MM.1S (cell line): ENCODE measurements around the gene ADD1.

Experiments
- DNase-seq: peaks from one replicate; pipeline ENCODE4 v3.0.0-alpha.2; 2015
- H2AFZ ChIP-seq: fragments of 300-600 bp; sonication (generic); 2 replicates; pipeline ENCODE4 v1.6.0; 2016; ENCODE audit warnings: antibody characterized with exemption, low read length
- H3F3A ChIP-seq: fragments of 300-600 bp; sonication (generic); 2 replicates; pipeline ENCODE4 v1.6.1; 2016; ENCODE audit warnings: mild to moderate bottlenecking, antibody characterized with exemption, low read length, moderate library complexity, mixed read lengths; ENCODE audit not compliant: insufficient read depth
- H3K27ac ChIP-seq: fragments of 300-600 bp; sonication (generic); 2 replicates; pipeline ENCODE4 v1.5.1; 2016; ENCODE audit warnings: mild to moderate bottlenecking, low read length
- H3K27me3 ChIP-seq: fragments of 300-600 bp; sonication (generic); replicated peaks from 2 replicates; pipeline ENCODE4 v1.6.0; 2016; ENCODE audit warnings: low read length; ENCODE audit not compliant: insufficient read depth
- H3K36me3 ChIP-seq: fragments of 300-600 bp; sonication (generic); replicated peaks from 2 replicates; pipeline ENCODE4 v1.6.1; 2016; ENCODE audit warnings: mild to moderate bottlenecking, low read length, mixed read lengths; ENCODE audit not compliant: insufficient read depth
- H3K4me1 ChIP-seq: fragments of 300-600 bp; sonication (generic); 2 replicates; pipeline ENCODE4 v1.6.1; 2016; ENCODE audit warnings: low read length, mixed read lengths
- H3K4me2 ChIP-seq: fragments of 300-600 bp; sonication (generic); 2 replicates; pipeline ENCODE4 v1.6.0; 2016; ENCODE audit warnings: low read depth, low read length
- H3K4me3 ChIP-seq: fragments of 300-600 bp; sonication (generic); 2 replicates; pipeline ENCODE4 v1.5.1; 2016; ENCODE audit warnings: low read length, mixed read lengths
- H3K79me2 ChIP-seq: fragments of 300-600 bp; sonication (generic); 2 replicates; pipeline ENCODE4 v1.6.1; 2016; ENCODE audit warnings: mixed run types, low read length, mixed read lengths
- H3K9ac ChIP-seq: fragments of 300-600 bp; sonication (generic); 2 replicates; pipeline ENCODE4 v1.6.1; 2016; ENCODE audit warnings: low read length, mixed read lengths
- H3K9me2 ChIP-seq: fragments of 300-600 bp; sonication (generic); replicated peaks from 2 replicates; pipeline ENCODE4 v1.6.1; 2016; ENCODE audit warnings: mild to moderate bottlenecking, low read length, mixed read lengths; ENCODE audit not compliant: insufficient read depth
- H3K9me3 ChIP-seq: fragments of 300-600 bp; sonication (generic); replicated peaks from 2 replicates; pipeline ENCODE4 v1.6.1; 2016; ENCODE audit warnings: mild to moderate bottlenecking, low read length, mixed read lengths; ENCODE audit not compliant: insufficient read depth
- H4K20me1 ChIP-seq: fragments of 300-600 bp; sonication (generic); 2 replicates; pipeline ENCODE4 v1.6.1; 2016; ENCODE audit warnings: mild to moderate bottlenecking, low read length, moderate library complexity, mixed read lengths; ENCODE audit not compliant: insufficient read depth
- EZH2 ChIP-seq: fragments of 300-600 bp; sonication (generic); optimal IDR thresholded peaks from 2 replicates; pipeline ENCODE3; 2017; ENCODE audit warnings: low read depth, mild to moderate bottlenecking, antibody characterized with exemption, low read length, mixed read lengths
- EZH2phosphoT487 ChIP-seq: fragments of 300-600 bp; sonication (generic); IDR thresholded peaks from 2 replicates; pipeline ENCODE4 v1.6.1; 2018; ENCODE audit warnings: antibody characterized with exemption, low read length
- TF ChIP-seq, protein P1 (sequence below): fragments of 300-600 bp; sonication (generic); IDR thresholded peaks from 2 replicates; pipeline ENCODE4 v1.5.1; 2016; ENCODE audit warnings: antibody characterized with exemption, low read length, mixed read lengths

ADD1 gene

GRCh38 chr4:2867758-2868491 is 24.3 kb downstream of the ADD1 start:
- no peak overlapping the region for H3K4me2 ChIP-seq
- no peak for DNase-seq
- H3K27ac ChIP-seq: no peak overlapping the region
- no peak overlapping the region for H2AFZ ChIP-seq
- TF ChIP-seq EZH2phosphoT487: no peak
- no peak for TF ChIP-seq EZH2
- TF ChIP-seq, protein P1, sequence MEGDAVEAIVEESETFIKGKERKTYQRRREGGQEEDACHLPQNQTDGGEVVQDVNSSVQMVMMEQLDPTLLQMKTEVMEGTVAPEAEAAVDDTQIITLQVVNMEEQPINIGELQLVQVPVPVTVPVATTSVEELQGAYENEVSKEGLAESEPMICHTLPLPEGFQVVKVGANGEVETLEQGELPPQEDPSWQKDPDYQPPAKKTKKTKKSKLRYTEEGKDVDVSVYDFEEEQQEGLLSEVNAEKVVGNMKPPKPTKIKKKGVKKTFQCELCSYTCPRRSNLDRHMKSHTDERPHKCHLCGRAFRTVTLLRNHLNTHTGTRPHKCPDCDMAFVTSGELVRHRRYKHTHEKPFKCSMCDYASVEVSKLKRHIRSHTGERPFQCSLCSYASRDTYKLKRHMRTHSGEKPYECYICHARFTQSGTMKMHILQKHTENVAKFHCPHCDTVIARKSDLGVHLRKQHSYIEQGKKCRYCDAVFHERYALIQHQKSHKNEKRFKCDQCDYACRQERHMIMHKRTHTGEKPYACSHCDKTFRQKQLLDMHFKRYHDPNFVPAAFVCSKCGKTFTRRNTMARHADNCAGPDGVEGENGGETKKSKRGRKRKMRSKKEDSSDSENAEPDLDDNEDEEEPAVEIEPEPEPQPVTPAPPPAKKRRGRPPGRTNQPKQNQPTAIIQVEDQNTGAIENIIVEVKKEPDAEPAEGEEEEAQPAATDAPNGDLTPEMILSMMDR: no peak
- H3K9ac ChIP-seq: no peak overlapping the region
- no peaks in the 10 kb centered on the region for H3K36me3 ChIP-seq
- H3K4me1 ChIP-seq: peaks cover under 1% of the 10 kb centered on the region; the same call in 1 of the 2 replicates
- H3F3A ChIP-seq: no peaks in the 10 kb centered on the region
- no peak overlapping the region for H3K4me3 ChIP-seq
- H3K27me3 ChIP-seq: no peaks in the 10 kb centered on the region
- no peaks in the 10 kb centered on the region for H3K9me3 ChIP-seq
- H3K9me2 ChIP-seq: no peaks in the 10 kb centered on the region
- H3K79me2 ChIP-seq: peaks cover 97% of the 10 kb centered on the region
- H4K20me1 ChIP-seq: peaks cover 29% of the 10 kb centered on the region

GRCh38 chr4:2868877-2869487 is 25.3 kb downstream of the ADD1 start:
- TF ChIP-seq EZH2 (no peak), EZH2phosphoT487 (no peak)
- TF ChIP-seq, protein P1: no peak
- Histone ChIP-seq H3K9me3 (no peaks in the 10 kb centered on the region), H3K79me2 (peaks cover 97% of the 10 kb centered on the region), H2AFZ (no peak overlapping the region), H3K4me3 (no peak overlapping the region), H3F3A (no peaks in the 10 kb centered on the region), H3K36me3 (no peaks in the 10 kb centered on the region), H3K4me2 (no peak overlapping the region), H3K9ac (no peak overlapping the region), H3K27ac (no peak overlapping the region), H3K27me3 (no peaks in the 10 kb centered on the region), H3K4me1 (no peaks in the 10 kb centered on the region), H3K9me2 (no peaks in the 10 kb centered on the region), H4K20me1 (peaks cover 28% of the 10 kb centered on the region)
- no peak for DNase-seq

GRCh38 chr4:2869659-2870058 is 26.0 kb downstream of the ADD1 start:
- no peak overlapping the region for H3K27ac ChIP-seq
- DNase-seq: no peak
- H3K9ac ChIP-seq: no peak overlapping the region
- peaks cover 97% of the 10 kb centered on the region for H3K79me2 ChIP-seq
- no peak overlapping the region for H3K4me2 ChIP-seq
- H3K4me1 ChIP-seq: no peaks in the 10 kb centered on the region
- H3K27me3 ChIP-seq: no peaks in the 10 kb centered on the region
- TF ChIP-seq, protein P1: no peak
- TF ChIP-seq EZH2 (no peak), EZH2phosphoT487 (no peak)
- H4K20me1 ChIP-seq: peaks cover 28% of the 10 kb centered on the region
- H3K4me3 ChIP-seq: no peak overlapping the region
- H3K36me3 ChIP-seq: no peaks in the 10 kb centered on the region
- H3K9me3 ChIP-seq: no peaks in the 10 kb centered on the region
- no peak overlapping the region for H2AFZ ChIP-seq
- no peaks in the 10 kb centered on the region for H3F3A ChIP-seq
- no peaks in the 10 kb centered on the region for H3K9me2 ChIP-seq
